ENCODE measurements around the gene SLC36A2. TPM values are rescaled to one million over a fixed set of nuclear protein-coding genes. Genes with fewer than 3 reads are reported as not detected.

The SLC36A2 gene
- total RNA-seq, 1 experiment from 2014 or later = not detected

- in situ Hi-C loops (cut with HindIII; ENCODE audit: low pct_unique_long_range_greater_than_20kb, low sequenced_read_pairs) = no loop called here
- ChIA-PET POLR2A (no interaction called here), CTCF (no interaction called here)
- ATAC-seq (no peak), DNase-seq (ENCODE audit: low read depth, low spot score) (no peak)
- no peaks in the 10 kb centered on the region for H3K4me1 ChIP-seq (ENCODE audit: control insufficient read depth, insufficient read depth, low read length)
- H3K36me3 ChIP-seq (ENCODE audit: control insufficient read depth, insufficient read depth, low read length) = no peaks in the 10 kb centered on the region
- BruUV-seq (replicated peaks) = no TSS peak
- no peaks in the 10 kb centered on the region for H3K27me3 ChIP-seq (ENCODE audit: control insufficient read depth, insufficient read depth, low read length)
- TF ChIP-seq, protein P1, sequence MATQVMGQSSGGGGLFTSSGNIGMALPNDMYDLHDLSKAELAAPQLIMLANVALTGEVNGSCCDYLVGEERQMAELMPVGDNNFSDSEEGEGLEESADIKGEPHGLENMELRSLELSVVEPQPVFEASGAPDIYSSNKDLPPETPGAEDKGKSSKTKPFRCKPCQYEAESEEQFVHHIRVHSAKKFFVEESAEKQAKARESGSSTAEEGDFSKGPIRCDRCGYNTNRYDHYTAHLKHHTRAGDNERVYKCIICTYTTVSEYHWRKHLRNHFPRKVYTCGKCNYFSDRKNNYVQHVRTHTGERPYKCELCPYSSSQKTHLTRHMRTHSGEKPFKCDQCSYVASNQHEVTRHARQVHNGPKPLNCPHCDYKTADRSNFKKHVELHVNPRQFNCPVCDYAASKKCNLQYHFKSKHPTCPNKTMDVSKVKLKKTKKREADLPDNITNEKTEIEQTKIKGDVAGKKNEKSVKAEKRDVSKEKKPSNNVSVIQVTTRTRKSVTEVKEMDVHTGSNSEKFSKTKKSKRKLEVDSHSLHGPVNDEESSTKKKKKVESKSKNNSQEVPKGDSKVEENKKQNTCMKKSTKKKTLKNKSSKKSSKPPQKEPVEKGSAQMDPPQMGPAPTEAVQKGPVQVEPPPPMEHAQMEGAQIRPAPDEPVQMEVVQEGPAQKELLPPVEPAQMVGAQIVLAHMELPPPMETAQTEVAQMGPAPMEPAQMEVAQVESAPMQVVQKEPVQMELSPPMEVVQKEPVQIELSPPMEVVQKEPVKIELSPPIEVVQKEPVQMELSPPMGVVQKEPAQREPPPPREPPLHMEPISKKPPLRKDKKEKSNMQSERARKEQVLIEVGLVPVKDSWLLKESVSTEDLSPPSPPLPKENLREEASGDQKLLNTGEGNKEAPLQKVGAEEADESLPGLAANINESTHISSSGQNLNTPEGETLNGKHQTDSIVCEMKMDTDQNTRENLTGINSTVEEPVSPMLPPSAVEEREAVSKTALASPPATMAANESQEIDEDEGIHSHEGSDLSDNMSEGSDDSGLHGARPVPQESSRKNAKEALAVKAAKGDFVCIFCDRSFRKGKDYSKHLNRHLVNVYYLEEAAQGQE (IDR thresholded peaks at IDR 0.05; ENCODE audit: insufficient read depth in 1 of 2, low read depth in 2 of 2, low read length in 1 of 2) = no peak
- TF ChIP-seq TCF7L2 (IDR thresholded peaks at IDR 0.05; ENCODE audit: low read depth, low read length) = no peak
- TF ChIP-seq POLR2AphosphoS5 (IDR thresholded peaks at IDR 0.05; ENCODE audit: low read depth, low read length) = no peak
- TF ChIP-seq CTCF (IDR thresholded peaks at IDR 0.05) = no peak
- TF ChIP-seq SIN3A (IDR thresholded peaks at IDR 0.05; ENCODE audit: borderline replicate concordance, insufficient read depth, low read depth, low read length) = no peak
- intact Hi-C loops (cut with micrococcal nuclease; ENCODE audit: unreplicated experiment) = no loop called here
- H3K4me3 ChIP-seq (ENCODE audit: low read depth in 2 of 2, low read length in 2 of 2) = no peak overlapping the region
- no peak overlapping the region for H3K27ac ChIP-seq (ENCODE audit: low read length)
- H3K9me3 ChIP-seq (ENCODE audit: control insufficient read depth, insufficient read depth, low read depth, low read length) = no peaks in the 10 kb centered on the region
Measured at GRCh38 chr5:151267491-151268260, 79.7 kb downstream of the SLC36A2 start.

Other genes starting within 250 kb of the SLC36A2 start
- 60.0 TPM for gene ANXA6, start 189.8 kb downstream of the SLC36A2 start, total RNA-seq (2021; ENCODE audit: unreplicated experiment)
- gene CCDC69, start 123.5 kb downstream of the SLC36A2 start, total RNA-seq (2021; ENCODE audit: unreplicated experiment) = 2.1 TPM
- 40.7 TPM for gene GM2A, start 94.4 kb downstream of the SLC36A2 start, total RNA-seq (2021; ENCODE audit: unreplicated experiment)
- not detected for gene SLC36A3, start 43.8 kb downstream of the SLC36A2 start, total RNA-seq (2021; ENCODE audit: unreplicated experiment)
- gene SLC36A1, start 100.0 kb upstream of the SLC36A2 start, total RNA-seq (2021; ENCODE audit: unreplicated experiment) = 13.6 TPM
- gene FAT2, start 243.8 kb upstream of the SLC36A2 start, total RNA-seq (2021; ENCODE audit: unreplicated experiment) = not detected

Measured in Panc1 (cell line).